K562 (cell line): Measurements from ENCODE around the gene MFSD12. TPM values are rescaled to one million over a fixed set of nuclear protein-coding genes. Genes with fewer than 3 reads are reported as not detected.
A peak's percentile ranks its signal among the peaks of the same experiment; 100 is the strongest.

Experiments
- ATAC-seq: fragments of 200-7000 bp; cut with Tn5 transposase; 3 replicates; pipeline ENCODE4 v1.9.1; 2020; ENCODE audit warnings: moderate library complexity
- BruUV-seq: library from RNA; stranded (reverse); fragments of 400-500 nt; replicated peaks from 2 replicates; lab custom pipeline; 2021; lab: Mats Ljungman, UMichigan
- CTCF ChIA-PET: fragments of 300-600 bp; formaldehyde crosslinking; extraction: SDS; loops from one replicate; lab custom pipeline; 2021; ENCODE audit warnings: low intra/inter-chr PET ratio; lab: Yijun Ruan, JAX
- POLR2A ChIA-PET: fragments of 300-600, 350-650 bp; sonication (Branson Sonifier 250); formaldehyde crosslinking; extraction: SDS; loops from one replicate; lab custom pipeline; 2021; ENCODE audit warnings: antibody characterized with exemption, inconsistent platforms; lab: Yijun Ruan, JAX
- DNase-seq, 4 experiments: peaks; one replicate each; pipeline versions ENCODE4 v3.0.0 to v3.0.0-alpha.2; 2011 to 2018; ENCODE audit warnings: low spot score in 3 of 4, mixed read lengths in 3 of 4; ENCODE audit errors: extremely low read depth in 1 of 4
- FAIRE-seq: peaks from 2 replicates; lab custom pipeline; 2011; peaks lifted over from hg19 to GRCh38; lab: Jason Lieb, UNC
- H2AFZ ChIP-seq: 2 replicates; pipeline ENCODE4 v1.6.0; 2011; ENCODE audit warnings: low read depth, low read length, control low read depth, inconsistent platforms
- H3K27ac ChIP-seq: fragments of 200-600 bp; 3 replicates; pipeline ENCODE4 v1.8.0; 2011; ENCODE audit warnings: low read depth, mild to moderate bottlenecking, control low read depth, inconsistent platforms, low read length, moderate library complexity, mixed read lengths; ENCODE audit errors: extremely low read depth
- H3K27me3 ChIP-seq, 2 experiments: fragments of 300-600 bp in 1 of 2; 2 replicates in 1 of 2; 3 replicates in 1 of 2; pipeline versions ENCODE4 v1.6.0 to v1.8.0; 2011; ENCODE audit warnings: inconsistent platforms in 2 of 2, low read length in 2 of 2, mild to moderate bottlenecking in 1 of 2, mixed read lengths in 1 of 2, moderate library complexity in 1 of 2; ENCODE audit not compliant: control insufficient read depth in 2 of 2, insufficient read depth in 2 of 2
- H3K36me3 ChIP-seq: fragments of 300-600 bp; 3 replicates; pipeline ENCODE4 v1.8.0; 2011; ENCODE audit warnings: mild to moderate bottlenecking, low read length, inconsistent platforms; ENCODE audit not compliant: control insufficient read depth, insufficient read depth
- H3K4me1 ChIP-seq, 2 experiments: fragments of 200-600 bp in 1 of 2; replicated peaks in 1 of 2; 2 replicates in 1 of 2; 3 replicates in 1 of 2; pipeline versions ENCODE4 v1.5.1 to v1.8.0; 2011; ENCODE audit warnings: inconsistent platforms in 2 of 2, low read length in 2 of 2, mild to moderate bottlenecking in 1 of 2, mixed read lengths in 1 of 2, moderate library complexity in 1 of 2; ENCODE audit not compliant: control insufficient read depth in 2 of 2, insufficient read depth in 2 of 2
- H3K4me2 ChIP-seq: 2 replicates; pipeline ENCODE4 v1.6.1; 2011; ENCODE audit warnings: low read length, control low read depth, inconsistent platforms, mixed read lengths; ENCODE audit not compliant: insufficient read depth
- H3K4me3 ChIP-seq: fragments of 200-600 bp; sonication (generic), shearing (Covaris generic); 2 replicates; pipeline ENCODE4 v1.5.1; 2016; ENCODE audit warnings: control low read depth, inconsistent platforms
- H3K79me2 ChIP-seq: fragments of 200-600 bp; 3 replicates; pipeline ENCODE4 v1.8.0; 2011; ENCODE audit warnings: low read length, inconsistent platforms; ENCODE audit not compliant: control insufficient read depth, insufficient read depth
- H3K9ac ChIP-seq, 2 experiments: 2 replicates each; pipeline versions ENCODE4 v1.6.0 to v1.6.1; 2011; ENCODE audit warnings: low read depth in 2 of 2, low read length in 2 of 2, control low read depth in 1 of 2, inconsistent platforms in 1 of 2, mild to moderate bottlenecking in 1 of 2, mixed read lengths in 1 of 2; ENCODE audit not compliant: insufficient read depth in 1 of 2
- H3K9me1 ChIP-seq: one replicate; pipeline ENCODE4 v1.6.0; 2011; ENCODE audit warnings: inconsistent platforms, mild to moderate bottlenecking, low read length, moderate library complexity; ENCODE audit not compliant: control insufficient read depth, insufficient read depth
- H3K9me3 ChIP-seq: replicated peaks from 2 replicates; pipeline ENCODE4 v1.5.1; 2011; ENCODE audit warnings: low read depth, low read length, inconsistent platforms; ENCODE audit not compliant: control insufficient read depth, insufficient read depth
- H4K20me1 ChIP-seq: replicated peaks from 2 replicates; pipeline ENCODE4 v1.6.1; 2011; ENCODE audit warnings: low read length, inconsistent platforms, mixed read lengths; ENCODE audit not compliant: control insufficient read depth, insufficient read depth
- CBX1 ChIP-seq: sonication (generic); IDR thresholded peaks from 2 replicates; pipeline ENCODE4 v1.6.1; 2016; ENCODE audit warnings: antibody characterized with exemption, low read depth, mild to moderate bottlenecking
- HMGN3 ChIP-seq: IDR thresholded peaks from 2 replicates; pipeline ENCODE4 v1.6.1; 2011; ENCODE audit warnings: borderline replicate concordance, low read depth, mild to moderate bottlenecking, mixed read lengths, low read length; ENCODE audit not compliant: insufficient read length; ENCODE audit errors: extremely low read depth
- KLF13 ChIP-seq: fragments of 450-650 bp; IDR thresholded peaks from 2 replicates; pipeline ENCODE4 v1.6.1; 2016; ENCODE audit warnings: missing genetic modification characterization, low read depth, mild to moderate bottlenecking, missing compliant biosample characterization, moderate library complexity, borderline replicate concordance
- MEIS2 ChIP-seq: fragments of 450-650 bp; IDR thresholded peaks from 2 replicates; pipeline ENCODE4 v1.6.1; 2014; ENCODE audit warnings: mild to moderate bottlenecking; ENCODE audit not compliant: partially characterized antibody
- NR1H2 ChIP-seq: sonication (generic); formaldehyde crosslinking; IDR thresholded peaks from 2 replicates; pipeline ENCODE4 v1.4.0; 2020; ENCODE audit warnings: mild to moderate bottlenecking, missing genetic modification reagents
- PHF8 ChIP-seq: fragments of 200-600 bp; sonication (generic); IDR thresholded peaks from 2 replicates; pipeline ENCODE4 v1.6.1; 2012; ENCODE audit warnings: mixed run types, mild to moderate bottlenecking, inconsistent platforms, low read length, moderate library complexity, borderline replicate concordance
- POLR2AphosphoS5 ChIP-seq: IDR thresholded peaks from 2 replicates; pipeline ENCODE4 v1.6.1; 2011; ENCODE audit warnings: mild to moderate bottlenecking, low read depth, low read length, moderate library complexity; ENCODE audit not compliant: control insufficient read depth, insufficient read depth
- SP1 ChIP-seq: sonication (generic); formaldehyde crosslinking; IDR thresholded peaks from 2 replicates; pipeline ENCODE4 v1.8.1; 2022; ENCODE audit warnings: mild to moderate bottlenecking, missing genetic modification reagents
- TAF1 ChIP-seq: IDR thresholded peaks from 2 replicates; pipeline ENCODE4 v1.6.1; 2011; ENCODE audit warnings: mild to moderate bottlenecking, low read length, moderate library complexity; ENCODE audit not compliant: insufficient read depth, control insufficient read depth, severe bottlenecking; ENCODE audit errors: extremely low read depth
- TRIM24 ChIP-seq, 2 experiments: fragments of 450-650 bp; IDR thresholded peaks; 2 replicates each; pipeline ENCODE4 v1.6.1; 2016
- VEZF1 ChIP-seq: fragments of 200-800 bp; sonication (Bioruptor generic); IDR thresholded peaks from 2 replicates; pipeline ENCODE4 v1.6.1; 2017; ENCODE audit warnings: missing genetic modification characterization, missing compliant biosample characterization
- XRCC3 ChIP-seq: fragments of 450-650 bp; IDR thresholded peaks from 2 replicates; pipeline ENCODE4 v1.6.1; 2017; ENCODE audit warnings: mild to moderate bottlenecking, moderate library complexity
- ZBTB7A ChIP-seq: IDR thresholded peaks from 2 replicates; pipeline ENCODE4 v1.6.1; 2011; ENCODE audit warnings: low read depth, mild to moderate bottlenecking, low read length, moderate library complexity, borderline replicate concordance; ENCODE audit not compliant: control insufficient read depth
- ZC3H11A ChIP-seq: IDR thresholded peaks from 2 replicates; pipeline ENCODE4 v1.6.1; 2012; ENCODE audit warnings: low read depth, low read length, improper control_type of control experiment
- ZNF699 ChIP-seq: fragments of 250-450 bp; sonication (Bioruptor Pico); IDR thresholded peaks from 2 replicates; pipeline ENCODE4 v1.8.0; 2021; ENCODE audit warnings: mild to moderate bottlenecking, moderate library complexity; ENCODE audit not compliant: insufficient replicate concordance
- WGBS: fragments of 100-300 bp; shearing (Covaris generic); methylation state at CpG from one replicate; pipeline ENCODE4 v1.1.6; 2016; ENCODE audit warnings: low coverage, mixed read lengths; ENCODE audit not compliant: insufficient coverage; ENCODE audit errors: missing lambda C conversion rate; 5-methylcytosine and 5-hydroxymethylcytosine counted together
- in situ Hi-C: fragments of 300-500 bp; cut with MboI; formaldehyde crosslinking; loops from 4 replicates; pipeline ENCODE4 v1.15.0; 2018; ENCODE audit warnings: inconsistent platforms, mixed read lengths
- intact Hi-C: fragments of 100-400 bp; cut with micrococcal nuclease; formaldehyde crosslinking; loops from 2 replicates; pipeline ENCODE4 v1.14.2; 2022
- polyA plus RNA-seq, 8 experiments: library from polyadenylated mRNA; depleted of rRNA in 4 of 8; stranded (reverse) in 5 of 8; unstranded in 3 of 8; fragments of >200 nt; fragmentation: Nextera tagmentation in 2 of 8; fragmentation: Illumina TruSeq in 1 of 8; extraction: Ambion mirVana in 2 of 8; extraction: Trizol in 1 of 8; gene quantifications; 2 replicates each; pipeline versions ENCODE4 v1.2.1 to v1.2.3, GENCODE V29; 2011 to 2014; ENCODE audit warnings: inconsistent platforms in 1 of 8, missing spikeins in 1 of 8
- total RNA-seq, 7 experiments: library from RNA; depleted of rRNA in 6 of 7; stranded (reverse); fragments of >200 nt in 6 of 7; fragmentation: Illumina TruSeq in 2 of 7; extraction: Trizol in 2 of 7; gene quantifications; 2 replicates each; pipeline versions ENCODE4 v1.2.1 to v1.2.3, GENCODE V29; 2011 to 2021; ENCODE audit warnings: low replicate concordance in 1 of 7
- TF ChIP-seq, protein P1 (sequence below): sonication (generic); formaldehyde crosslinking; IDR thresholded peaks from 2 replicates; pipeline ENCODE4 v1.8.1; 2022; ENCODE audit warnings: missing genetic modification reagents
- TF ChIP-seq, protein P2 (sequence below), 2 experiments: IDR thresholded peaks; 2 replicates each; pipeline ENCODE4 v1.6.1; 2011; ENCODE audit warnings: borderline replicate concordance in 1 of 2, control low read depth in 1 of 2, low read depth in 1 of 2, low read length in 1 of 2, mild to moderate bottlenecking in 1 of 2, mixed read lengths in 1 of 2, moderate library complexity in 1 of 2; ENCODE audit not compliant: insufficient read depth in 1 of 2, insufficient read length in 1 of 2, poor library complexity in 1 of 2, severe bottlenecking in 1 of 2; ENCODE audit errors: extremely low read depth in 1 of 2

MFSD12 gene
- total and polyA plus RNA-seq, 9 of the 15 experiments (the other 6 are each of a cell fraction or from before 2014, with no cell fraction given) = 0.69 to 112 (median 31.8) TPM

- peak in 1 of 4 experiments; percentile 33 for DNase-seq
- peaks cover 33% of the 10 kb centered on the region for H3K36me3 ChIP-seq
- H3K4me3 ChIP-seq = peak within 1 kb of the TSS; percentile 98
- in situ Hi-C loops = no loop called here
- POLR2A ChIA-PET = interaction anchor here (0.6 kb wide), 1 partner anchor 37 kb away, joined by 4 read pairs; no protein-coding TSS in a partner anchor
- peaks cover 20% of the 10 kb centered on the region for H3K79me2 ChIP-seq
- no TSS peak for BruUV-seq
- H3K9me1 ChIP-seq = no peaks in the 10 kb centered on the region
- FAIRE-seq = no peak
- H2AFZ ChIP-seq = peak within 1 kb of the TSS; percentile 37
- ATAC-seq = no peak
- no peaks in the 10 kb centered on the region for H3K9me3 ChIP-seq
- intact Hi-C loops = loop anchor here (2.0 kb wide), 1 partner anchor 16 kb away; the partner anchor contains the start of gene MFSD12
- peaks cover 25 to 65% of the 10 kb centered on the region in 2 experiments for H3K4me1 ChIP-seq
- peak within 1 kb of the TSS; percentile 78 to 96 for H3K9ac ChIP-seq
- peak within 1 kb of the TSS; percentile 81 for H3K4me2 ChIP-seq
- WGBS = 0% methylated on average over 2 of the region's 30 CpGs
- H3K27me3 ChIP-seq = no peaks in the 10 kb centered on the region
- peak within 1 kb of the TSS; percentile 93 for H3K27ac ChIP-seq
- CTCF ChIA-PET = no interaction called here
- peaks cover 3% of the 10 kb centered on the region; the same call in 1 of the 2 replicates for H4K20me1 ChIP-seq
- no peak for TF ChIP-seq MEIS2
- TF ChIP-seq ZBTB7A = 0 out of 2 replicates have a peak, but pooled peaks have one; percentile 2
- TF ChIP-seq NR1H2 (CRISPR knock-in tag) = no peak
- TF ChIP-seq CBX1 = 0 out of 2 replicates have a peak, but pooled peaks have one; percentile 29
- TF ChIP-seq TRIM24 (IDR thresholded peaks at IDR 0.05) = no peak
- TF ChIP-seq POLR2AphosphoS5 = peak; percentile 21; the same call in 1 of the 2 replicates
- peak; percentile 3 for TF ChIP-seq HMGN3
- peak; percentile 40 for TF ChIP-seq TAF1
- peak; percentile 1; the same call in 1 of the 2 replicates for TF ChIP-seq SP1 (CRISPR knock-in tag)
- TF ChIP-seq, protein P1, sequence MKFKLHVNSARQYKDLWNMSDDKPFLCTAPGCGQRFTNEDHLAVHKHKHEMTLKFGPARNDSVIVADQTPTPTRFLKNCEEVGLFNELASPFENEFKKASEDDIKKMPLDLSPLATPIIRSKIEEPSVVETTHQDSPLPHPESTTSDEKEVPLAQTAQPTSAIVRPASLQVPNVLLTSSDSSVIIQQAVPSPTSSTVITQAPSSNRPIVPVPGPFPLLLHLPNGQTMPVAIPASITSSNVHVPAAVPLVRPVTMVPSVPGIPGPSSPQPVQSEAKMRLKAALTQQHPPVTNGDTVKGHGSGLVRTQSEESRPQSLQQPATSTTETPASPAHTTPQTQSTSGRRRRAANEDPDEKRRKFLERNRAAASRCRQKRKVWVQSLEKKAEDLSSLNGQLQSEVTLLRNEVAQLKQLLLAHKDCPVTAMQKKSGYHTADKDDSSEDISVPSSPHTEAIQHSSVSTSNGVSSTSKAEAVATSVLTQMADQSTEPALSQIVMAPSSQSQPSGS = no peak
- no peak for TF ChIP-seq PHF8
- TF ChIP-seq, protein P2, sequence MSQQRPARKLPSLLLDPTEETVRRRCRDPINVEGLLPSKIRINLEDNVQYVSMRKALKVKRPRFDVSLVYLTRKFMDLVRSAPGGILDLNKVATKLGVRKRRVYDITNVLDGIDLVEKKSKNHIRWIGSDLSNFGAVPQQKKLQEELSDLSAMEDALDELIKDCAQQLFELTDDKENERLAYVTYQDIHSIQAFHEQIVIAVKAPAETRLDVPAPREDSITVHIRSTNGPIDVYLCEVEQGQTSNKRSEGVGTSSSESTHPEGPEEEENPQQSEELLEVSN (IDR thresholded peaks at IDR 0.05; ENCODE audit: borderline replicate concordance in 1 of 2, extremely low read depth in 1 of 2, insufficient read depth in 1 of 2, insufficient read length in 1 of 2, low read depth in 1 of 2, low read length in 1 of 2, poor library complexity in 1 of 2, severe bottlenecking in 1 of 2) = peak in 1 of 2 experiments; percentile 37
- peak; percentile 80 for TF ChIP-seq VEZF1 (CRISPR knock-in tag)
- no peak for TF ChIP-seq ZNF699 (CRISPR knock-in tag)
- no peak for TF ChIP-seq KLF13 (tag)
- TF ChIP-seq ZC3H11A = no peak
- no peak for TF ChIP-seq XRCC3
Measured at GRCh38 chr19:3572855-3573161, 15.4 kb upstream of the MFSD12 start, which contains the start of gene HMG20B. Gene HMG20B, plus strand, starts transcription at chr19:3572944. Its CDS starts 366 bp downstream, at chr19:3573310.
